GM18505 (cell line): ENCODE data around the gene C17orf114.

Experiments used
- ATAC-seq: cut with Tn5 transposase; IDR thresholded peaks from one replicate; pipeline ENCODE4 v1.9.1; 2021; ENCODE audit not compliant: unreplicated experiment
- POLR2A ChIP-seq: IDR thresholded peaks from 4 replicates; pipeline ENCODE4 v1.6.1; 2011; ENCODE audit warnings: borderline replicate concordance; ENCODE audit not compliant: insufficient read depth, insufficient read length; ENCODE audit errors: extremely low read depth

The C17orf114 gene

DNA sequence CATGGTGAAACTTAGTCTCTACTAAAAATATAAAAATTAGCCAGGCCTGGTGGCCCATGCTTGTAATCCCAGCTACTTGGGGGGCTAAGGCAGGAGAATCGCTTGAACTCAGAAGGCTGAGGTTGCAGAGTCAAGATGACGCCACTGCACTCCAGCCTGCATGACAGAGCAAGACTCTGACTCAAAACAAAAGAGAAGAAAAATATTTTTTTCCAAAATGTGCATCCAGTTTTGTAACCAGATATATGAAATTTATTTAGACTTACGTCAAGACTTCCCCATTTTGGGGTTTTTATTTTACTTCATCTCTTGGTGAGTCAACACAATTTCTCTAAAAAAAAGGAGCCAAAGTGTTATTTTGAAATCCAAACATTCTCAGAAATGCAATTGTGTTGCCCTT lies 35.9 kb downstream of the C17orf114 start:
- no peak for ATAC-seq
- TF ChIP-seq POLR2A: no peak

DNA sequence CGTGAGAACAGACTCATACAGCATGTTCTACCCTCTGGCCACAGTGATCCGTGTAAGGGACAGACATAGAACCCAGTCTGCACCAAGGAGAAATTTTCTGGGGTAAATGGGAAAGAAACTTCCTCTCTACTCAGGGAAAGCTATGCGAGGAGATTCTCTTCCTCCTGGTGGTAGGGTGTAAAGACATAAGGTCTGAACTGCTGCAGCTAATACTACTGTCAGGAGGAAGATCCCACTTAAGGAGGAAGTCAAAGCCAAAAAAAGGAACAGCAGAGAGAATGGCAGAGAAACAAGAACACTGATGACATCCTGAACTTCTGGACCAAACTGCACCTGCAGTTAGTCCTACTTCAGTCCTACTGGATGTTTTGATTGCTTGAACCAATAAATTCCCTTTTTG lies 37.5 kb downstream of the C17orf114 start:
- ATAC-seq: no peak
- TF ChIP-seq POLR2A: no peak

DNA sequence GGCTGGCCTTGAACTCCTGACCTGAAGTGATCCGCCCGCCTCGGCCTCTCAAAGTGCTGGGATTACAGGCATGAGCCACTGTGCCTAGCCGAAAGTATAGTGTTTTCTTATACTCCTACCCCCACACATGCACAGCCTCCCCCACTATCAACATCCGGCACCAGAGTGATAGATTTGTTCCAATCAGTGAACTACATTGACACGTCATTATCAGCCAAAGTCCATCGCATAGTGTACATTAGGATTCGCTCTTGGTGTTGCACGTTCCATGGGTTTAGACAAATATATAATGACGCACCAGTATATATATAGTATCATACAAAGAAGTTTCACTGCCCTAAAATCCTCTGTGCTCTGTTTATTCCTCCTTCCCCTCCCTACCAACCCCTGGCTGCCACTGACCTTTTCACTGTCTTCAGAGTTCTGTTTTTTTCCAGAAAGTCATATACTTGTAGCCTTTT lies 42.3 kb downstream of the C17orf114 start:
- ATAC-seq: no peak
- TF ChIP-seq POLR2A: no peak

DNA sequence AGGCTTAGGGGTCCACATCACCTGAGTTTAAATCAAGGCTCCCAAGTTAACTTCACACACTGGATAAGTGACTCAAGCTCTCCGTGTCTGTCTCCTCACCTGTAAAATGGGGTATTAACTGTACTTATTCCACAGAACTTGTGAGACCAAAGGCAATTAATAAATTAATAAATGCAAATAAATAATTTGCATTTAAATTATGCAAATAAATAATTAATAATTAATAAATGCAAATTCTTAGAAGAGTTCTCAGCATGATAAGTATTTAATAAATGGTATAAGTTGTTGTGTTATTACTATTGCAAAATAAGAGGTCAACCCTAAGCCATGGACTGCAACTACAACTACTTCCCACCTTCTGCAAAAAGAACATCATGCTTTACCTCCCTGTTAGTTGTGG lies 48.7 kb downstream of the C17orf114 start:
- ATAC-seq: no peak
- no peak for TF ChIP-seq POLR2A

DNA sequence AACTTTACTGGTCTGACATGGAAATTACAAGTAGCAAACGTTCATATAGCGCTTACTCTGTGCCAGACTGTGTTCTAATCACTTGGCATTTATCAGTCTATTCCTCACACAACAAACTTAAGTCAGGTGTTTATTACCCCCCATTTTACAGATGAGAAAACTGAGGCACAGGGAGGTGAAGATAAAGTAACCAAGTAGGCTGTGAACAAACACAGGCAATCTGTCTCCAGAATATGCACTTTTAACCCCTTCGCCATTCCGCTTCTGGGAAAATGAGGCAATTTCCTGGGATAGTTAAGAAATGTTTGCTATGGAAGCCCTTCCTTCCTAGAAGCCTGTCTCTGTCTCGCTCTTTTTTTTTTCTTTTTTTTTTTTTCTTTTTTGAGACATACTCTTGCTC lies 50.2 kb downstream of the C17orf114 start:
- no peak for ATAC-seq
- no peak for TF ChIP-seq POLR2A
